ENCODE data around the gene MEI1.
"Not testable (repeated sequence)": the region's sequence is repeated elsewhere in the genome, so short reads cannot be mapped to it uniquely, and the experiment has no call there.

The MEI1 gene

DNA sequence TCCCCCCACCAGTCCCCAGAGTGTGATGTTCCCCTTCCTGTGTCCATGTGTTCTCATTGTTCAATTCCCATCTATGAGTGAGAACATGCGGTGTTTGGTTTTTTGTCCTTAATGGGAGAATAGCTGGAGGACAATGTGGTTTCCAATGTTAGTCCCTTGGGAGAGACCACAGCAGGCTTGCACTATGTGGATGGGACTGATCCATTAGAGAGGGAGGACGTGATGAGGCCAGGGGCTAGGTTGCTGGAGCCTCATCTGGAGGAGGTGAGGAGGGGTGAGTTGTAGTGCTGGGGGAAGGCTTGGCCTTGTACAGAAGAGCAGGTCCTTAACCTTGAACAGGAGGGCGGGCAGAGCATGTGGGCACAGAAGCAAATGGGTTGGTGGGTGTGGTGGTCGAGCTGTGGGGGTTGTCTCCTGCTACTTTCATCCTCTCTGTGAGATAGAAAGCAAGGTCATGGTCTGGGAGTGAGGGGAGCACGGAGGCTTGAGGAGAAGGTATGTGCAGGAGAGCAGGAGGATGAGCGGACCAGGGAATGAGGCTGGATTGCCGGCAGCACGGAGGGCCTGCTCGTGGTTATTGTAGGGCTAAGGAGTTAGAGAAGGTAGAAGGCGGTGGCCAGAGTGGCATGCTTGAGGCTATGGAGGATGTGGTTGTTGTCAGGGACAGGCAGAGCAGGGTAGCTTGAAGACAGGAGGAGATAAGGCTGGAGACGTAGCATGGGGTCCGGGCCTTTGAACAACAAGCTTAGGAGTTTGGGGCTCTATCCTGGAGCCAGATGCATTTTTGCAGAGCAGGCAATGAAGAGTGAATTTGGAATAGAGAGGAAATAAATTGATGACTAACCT lies 122.4 kb downstream of the MEI1 start:
- DNase-seq (ENCODE audit: low read depth): no peak

DNA sequence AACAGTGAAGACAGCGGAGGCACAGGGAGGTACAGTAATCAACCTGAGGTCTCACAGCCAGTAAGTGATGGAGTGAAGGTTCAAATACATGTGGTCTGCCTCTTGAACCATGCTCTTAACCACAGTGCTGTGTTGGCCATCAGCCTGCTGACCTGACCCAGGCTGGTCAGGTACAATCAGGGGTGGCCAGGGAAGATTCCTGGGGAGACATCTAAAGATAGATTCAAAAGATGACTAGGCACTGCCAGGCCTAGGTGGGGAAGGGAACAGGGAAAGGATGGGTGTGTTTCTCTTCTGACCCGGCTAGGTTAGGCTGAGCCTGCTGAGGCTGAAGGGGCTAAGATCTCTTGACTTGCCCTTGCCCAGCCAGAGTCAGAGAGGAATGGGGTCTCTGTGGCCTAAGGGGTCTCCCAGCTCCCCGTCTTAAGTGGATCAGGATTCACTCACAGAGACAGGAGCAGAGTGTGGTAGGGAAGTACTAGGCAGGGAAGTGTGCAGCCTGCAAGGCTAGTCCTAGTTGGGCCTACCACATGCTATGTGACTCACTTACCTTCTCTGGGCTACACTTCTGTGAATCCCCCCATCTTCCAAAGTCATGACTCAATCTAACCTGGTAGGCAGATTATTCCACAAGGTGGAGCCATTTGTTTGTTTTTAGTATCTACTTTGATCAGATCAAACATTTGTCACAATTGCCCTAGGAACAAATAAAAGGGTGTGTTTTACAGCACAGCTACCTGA lies 123.2 kb downstream of the MEI1 start:
- DNase-seq (ENCODE audit: low read depth): no peak

DNA sequence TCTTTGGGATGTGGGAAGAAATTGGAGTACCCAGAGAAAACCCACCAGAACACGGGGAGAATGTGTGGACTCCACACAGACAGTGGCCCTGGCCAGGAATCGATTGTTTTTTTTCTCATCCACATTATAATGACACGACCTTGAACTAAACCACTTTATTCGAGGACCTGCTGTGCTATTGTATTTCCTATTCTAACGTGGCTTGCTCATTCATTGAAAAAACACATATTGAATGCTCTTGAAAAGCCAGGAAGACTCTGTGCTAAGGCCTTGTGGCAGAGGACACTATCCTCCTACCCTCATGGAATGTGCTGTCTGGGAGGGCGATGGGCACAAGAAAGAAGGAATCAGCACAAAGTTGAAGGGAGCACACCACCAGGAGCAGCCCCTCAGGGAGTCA lies 124.5 kb downstream of the MEI1 start:
- no peak for DNase-seq (ENCODE audit: low read depth)

DNA sequence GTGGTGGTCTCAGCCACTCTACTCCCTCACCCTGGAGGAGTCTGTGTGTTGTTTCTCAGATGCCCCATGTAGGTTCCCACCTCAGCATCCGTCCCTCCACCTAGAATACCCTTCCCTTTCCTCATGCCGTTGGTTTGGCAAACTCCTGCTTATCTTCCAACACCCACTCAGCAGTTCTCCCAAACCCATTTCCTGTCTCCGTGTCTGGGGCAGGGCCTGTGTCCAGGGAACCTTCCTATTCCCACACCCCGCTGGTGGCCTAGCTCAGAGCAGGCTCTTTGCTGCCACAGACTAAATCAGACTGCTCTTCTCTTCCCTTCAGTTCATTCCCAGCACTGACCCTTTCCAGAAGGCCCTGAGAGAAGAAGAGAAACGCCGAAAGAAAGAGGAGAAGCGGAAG lies 126.1 kb downstream of the MEI1 start:
- no peak for DNase-seq (ENCODE audit: low read depth)

DNA sequence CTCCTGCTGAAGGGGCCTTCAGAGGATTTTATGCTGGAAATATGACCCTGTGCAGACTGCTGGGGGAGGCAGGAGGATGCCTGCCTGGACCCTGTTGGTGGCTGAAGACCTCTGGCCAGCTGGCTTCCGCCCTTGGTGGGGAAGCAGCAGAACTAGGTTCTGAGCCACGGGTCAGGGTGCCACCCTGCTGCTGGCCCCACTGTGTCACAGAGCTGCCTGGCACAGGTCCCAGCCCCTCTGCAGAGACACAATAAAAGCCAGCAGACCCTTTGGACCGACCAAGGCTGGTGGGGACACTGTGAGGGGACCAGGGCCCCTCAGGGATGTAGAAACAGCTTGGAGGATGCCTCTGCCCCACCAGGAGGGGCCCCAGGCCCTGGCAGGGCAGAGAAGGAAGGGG lies 126.7 kb downstream of the MEI1 start:
- DNase-seq (ENCODE audit: low read depth): no peak

DNA sequence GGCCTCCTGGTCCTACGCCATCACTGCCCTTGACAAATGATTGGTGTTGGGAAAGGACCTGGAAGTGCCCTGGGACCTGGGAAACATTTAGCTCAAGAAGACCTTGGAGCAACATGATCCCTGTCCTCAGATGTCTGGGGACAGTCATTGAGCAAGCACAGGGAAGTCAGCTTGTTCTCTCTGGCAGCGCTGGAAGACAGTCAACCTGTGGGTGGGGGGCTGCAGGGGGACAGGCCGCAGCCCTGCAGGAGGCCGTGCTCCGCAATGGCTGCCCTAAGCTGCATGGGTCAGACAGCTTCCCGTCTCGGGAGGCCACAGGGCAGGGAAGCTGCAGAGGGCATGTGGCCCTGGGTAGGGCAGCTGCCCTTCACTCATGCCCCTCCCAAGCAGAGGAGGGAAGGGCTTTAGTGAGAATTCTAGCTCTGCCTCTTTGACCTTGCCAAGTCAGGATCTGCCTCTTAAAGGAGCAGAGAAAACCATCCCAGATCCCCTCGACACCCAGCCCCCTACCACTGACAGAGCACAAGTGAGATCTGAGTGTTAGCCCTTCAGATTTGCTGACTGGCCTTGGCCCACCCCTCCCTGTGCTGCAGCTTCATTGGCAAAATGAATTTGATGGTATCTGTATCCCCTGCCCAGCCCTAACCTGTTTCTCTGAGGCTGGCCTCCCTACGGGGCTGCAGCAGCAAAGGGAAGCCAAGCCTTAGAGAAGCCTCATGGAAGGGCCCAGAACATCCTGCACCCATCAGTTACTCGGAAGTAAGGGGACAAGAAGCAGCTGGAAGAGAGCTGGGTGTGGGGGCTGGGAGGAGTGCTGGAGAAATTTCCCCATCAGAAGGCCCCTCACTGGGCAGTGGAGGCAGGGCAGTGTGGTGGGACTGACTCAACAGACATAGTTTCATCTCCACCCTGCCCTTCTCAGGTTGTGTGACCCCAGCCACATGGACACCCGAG lies 127.4 kb downstream of the MEI1 start:
- DNase-seq (ENCODE audit: low read depth): no peak

DNA sequence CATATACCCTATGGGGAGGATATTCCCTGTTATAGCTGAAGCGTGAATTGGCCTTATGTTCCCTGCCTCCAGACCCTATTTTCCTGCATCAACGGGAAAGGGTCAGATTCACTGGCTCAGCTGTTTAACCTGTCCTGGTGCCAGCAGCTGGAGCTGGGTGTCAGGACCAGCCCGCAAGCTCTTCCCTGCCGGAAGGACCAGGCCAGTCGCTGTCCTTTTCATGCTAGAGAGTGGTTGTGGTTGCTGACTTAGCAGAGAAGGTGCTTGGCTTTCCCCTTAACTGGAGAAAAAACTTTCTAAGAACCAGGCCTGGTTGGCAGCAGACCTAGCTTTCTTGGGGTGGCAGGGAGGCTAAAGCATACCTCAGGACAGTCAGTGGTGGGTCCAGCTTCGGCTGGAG lies 128.4 kb downstream of the MEI1 start:
- no peak for DNase-seq (ENCODE audit: low read depth)

DNA sequence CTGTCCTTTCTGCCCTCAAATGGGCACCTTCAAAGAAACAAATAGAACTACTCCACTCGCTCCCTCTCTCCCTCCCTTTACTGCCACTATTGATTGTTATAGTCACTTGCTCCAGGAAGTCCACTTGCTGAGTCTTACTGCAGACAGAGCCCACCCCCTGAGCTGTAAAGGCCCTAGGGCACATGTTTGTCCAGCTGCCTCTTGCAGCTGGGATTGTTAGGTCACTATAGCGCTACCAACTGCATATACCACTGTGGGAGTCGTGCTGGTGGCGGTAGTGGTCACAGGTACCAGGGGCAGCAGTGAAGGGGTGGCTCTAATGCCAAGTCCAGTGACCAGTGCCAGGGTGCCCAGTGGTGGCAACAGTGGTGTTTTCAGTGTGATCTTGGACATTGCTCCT lies 129.2 kb downstream of the MEI1 start:
- no peak for DNase-seq (ENCODE audit: low read depth)

DNA sequence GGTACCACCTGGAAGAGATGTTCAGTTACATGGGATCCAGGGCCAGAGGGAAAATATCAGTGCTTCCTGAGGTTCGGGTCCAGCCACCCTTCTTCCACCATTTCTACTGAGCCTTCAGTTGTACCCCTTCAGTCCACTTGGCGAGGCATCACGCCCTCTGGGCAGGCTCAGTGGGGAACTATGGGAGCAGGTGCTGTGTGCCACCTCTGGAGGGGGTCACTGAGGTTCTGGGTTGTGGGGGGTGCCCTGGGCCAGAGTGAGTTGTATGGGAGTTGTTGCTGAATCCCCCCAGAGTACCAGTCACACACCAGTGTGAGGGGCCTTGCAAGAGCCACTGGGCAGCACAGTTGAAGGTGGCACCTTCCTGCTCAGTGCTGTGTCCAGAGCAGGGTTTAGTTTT lies 130.9 kb downstream of the MEI1 start:
- no peak for DNase-seq (ENCODE audit: low read depth)

DNA sequence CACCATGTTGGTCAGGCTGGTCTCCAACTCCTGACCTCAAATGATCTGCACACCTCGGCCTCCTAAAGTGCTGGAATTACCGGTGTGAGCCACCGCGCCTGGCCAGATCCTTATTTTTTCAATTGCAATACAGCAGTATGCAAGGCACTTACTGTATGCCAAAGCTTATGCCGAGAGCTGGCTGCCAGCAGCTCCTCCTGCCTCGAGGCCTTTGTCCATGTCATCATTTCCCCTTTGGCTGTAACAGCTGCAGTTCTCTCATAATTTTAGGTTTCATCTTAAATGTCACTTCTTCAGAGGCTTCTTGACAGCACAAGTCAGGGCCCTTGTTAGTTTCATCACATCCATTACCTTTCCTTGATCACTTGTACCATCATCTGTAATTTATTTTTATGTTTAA lies 132.1 kb downstream of the MEI1 start:
- DNase-seq (ENCODE audit: low read depth): no peak

DNA sequence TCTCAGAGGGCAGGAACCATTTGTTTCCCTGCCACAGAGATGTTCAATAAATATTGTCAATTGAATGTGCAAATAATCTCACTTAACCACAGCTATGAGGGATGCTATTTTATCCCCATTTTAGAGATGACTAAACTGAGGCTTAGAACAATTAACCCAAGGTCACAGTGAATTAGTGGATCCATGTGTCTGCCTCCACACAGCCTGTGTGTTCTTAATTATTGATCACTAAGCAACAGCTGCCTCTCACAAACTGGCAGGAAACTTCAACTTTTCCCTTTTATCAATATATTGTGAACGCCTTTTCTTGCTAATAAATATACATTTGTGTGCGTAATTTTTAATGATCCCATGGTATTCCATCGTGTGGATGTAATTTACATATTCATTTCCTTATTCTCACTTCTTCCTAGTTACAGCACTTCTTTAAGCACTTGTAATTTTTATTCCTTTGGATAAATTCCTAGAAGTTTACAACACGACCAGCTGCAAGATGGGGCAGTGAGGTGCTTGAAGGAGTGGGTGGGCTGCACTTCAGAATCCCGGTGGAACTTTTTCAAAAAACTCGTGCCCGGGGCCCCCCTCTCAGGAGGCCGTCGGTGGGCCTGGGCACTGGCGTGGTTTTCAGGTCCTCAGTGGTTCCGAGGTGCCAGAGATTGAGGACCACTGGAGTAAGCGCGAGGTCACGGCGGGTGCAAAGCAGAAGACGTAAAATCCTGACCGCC lies 132.7 kb downstream of the MEI1 start:
- DNase-seq (ENCODE audit: low read depth): no peak

DNA sequence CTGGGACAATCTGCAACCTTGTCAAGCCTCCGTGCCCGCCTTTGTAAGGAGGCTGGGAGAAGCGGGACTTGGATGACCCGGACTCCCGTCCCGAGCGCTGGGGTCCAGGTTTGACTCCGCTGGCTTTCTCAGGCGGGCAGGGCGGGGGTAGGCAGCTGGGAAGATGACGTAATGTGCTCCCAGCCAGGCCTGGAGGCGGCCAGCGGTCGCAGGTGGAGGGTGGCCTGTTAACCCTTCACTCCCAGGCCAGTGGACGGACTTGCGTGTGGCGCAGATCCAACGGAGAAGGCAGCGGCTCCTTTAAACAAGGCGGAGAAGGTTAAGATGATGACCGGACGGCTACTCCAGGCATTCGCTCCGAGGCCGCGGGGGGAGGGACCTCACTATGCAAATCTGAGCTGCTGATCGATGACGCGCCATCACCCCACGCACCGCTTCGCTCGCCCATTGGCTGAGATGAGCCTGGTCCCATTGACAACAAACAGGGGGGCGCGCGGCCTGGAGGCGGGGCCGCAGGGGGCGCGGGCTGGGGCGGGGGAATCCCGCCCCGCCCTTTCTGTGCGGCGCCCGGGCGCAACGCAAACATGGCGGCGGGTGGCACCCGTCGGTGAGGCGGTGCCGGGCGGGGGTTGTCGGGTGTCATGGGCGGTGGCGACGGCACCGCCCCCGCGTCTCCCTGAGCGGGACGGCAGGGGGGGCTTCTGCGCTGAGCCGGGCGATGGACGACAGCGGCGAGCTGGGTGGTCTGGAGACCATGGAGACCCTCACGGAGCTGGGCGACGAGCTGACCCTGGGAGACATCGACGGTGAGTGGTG lies 133.5 kb downstream of the MEI1 start, which contains the start of gene SREBF2:
Gene SREBF2 (plus strand): TSS at position 553 of the 816 bp plus-strand sequence. CDS start 166 bp downstream, at position 719.
- peak; percentile 98 for DNase-seq (ENCODE audit: low read depth)

DNA sequence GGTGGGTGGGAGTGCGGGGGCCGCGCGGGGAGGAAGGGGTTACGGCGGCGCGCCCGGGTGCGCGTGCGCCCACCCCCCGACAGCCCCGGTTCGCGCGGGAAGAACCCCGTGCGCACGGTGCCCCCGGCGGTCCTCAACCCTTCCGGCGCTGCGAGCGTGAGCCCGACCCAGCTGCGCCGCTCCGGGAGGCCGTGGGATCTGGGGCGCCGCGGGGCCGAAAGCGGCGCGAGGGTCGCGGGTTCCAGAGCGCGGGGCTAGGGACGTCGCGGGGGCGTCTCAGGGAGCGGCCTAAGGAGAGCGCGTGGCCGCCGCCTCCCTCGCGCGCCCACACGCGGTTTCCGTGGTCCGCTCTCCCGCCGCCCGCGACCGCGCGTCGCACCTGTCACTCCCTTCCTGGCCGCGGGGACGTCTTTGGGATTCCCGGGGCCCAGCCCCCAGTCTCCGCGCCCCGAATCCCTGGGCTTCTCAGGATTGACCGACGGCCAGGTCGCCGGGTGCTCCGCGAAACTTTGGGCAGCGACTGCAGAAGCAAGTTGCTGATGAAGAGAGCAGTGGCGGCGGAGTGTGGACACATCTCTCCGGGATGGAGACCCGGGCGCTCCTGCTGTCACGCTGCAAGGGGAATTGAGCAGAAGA lies 134.2 kb downstream of the MEI1 start:
- DNase-seq (ENCODE audit: low read depth): no peak

DNA sequence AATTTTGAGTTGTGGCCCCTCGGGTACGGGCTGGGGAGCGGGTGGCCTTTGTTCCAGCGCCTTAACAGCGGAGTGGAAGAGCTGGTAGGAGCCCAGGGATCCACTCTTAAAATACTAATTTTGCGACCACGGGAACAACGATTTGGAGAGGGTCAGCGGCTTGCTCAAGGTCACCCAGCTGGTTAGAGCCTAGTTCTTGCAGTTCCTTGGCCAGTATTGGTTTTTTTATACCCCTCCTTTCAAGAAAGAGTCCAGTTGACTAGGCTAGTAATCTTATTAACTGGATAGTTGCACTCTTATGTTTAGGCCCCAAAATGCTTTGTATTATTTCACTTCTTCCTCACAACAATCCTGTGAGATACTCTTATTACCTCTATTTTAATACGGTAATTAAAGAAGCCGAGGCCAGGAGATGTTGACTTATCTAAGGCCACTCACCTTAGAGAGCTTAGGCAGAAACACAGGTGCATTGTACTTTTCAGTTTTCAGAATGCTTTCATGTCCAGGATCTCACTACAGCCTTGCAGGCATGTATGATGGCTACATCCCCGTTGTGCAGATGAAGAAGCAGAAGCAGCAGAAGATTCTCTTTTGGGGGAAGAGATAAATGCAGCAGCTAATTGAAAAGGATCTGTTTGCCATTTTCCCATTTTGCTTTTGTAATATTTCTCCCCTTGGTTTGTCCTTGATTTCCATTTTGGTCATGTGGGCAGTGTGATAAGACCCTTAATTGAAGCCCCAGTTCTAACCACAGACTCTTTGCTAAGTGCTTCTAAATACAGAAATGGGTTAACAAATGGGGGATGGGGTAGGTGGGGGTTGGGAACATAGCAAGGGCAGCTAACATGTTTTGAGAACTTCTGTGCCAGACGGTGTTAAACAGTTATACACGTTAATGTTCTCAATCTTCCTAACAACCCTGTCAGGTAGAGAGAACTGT lies 135.0 kb downstream of the MEI1 start:
- no peak for DNase-seq (ENCODE audit: low read depth)

DNA sequence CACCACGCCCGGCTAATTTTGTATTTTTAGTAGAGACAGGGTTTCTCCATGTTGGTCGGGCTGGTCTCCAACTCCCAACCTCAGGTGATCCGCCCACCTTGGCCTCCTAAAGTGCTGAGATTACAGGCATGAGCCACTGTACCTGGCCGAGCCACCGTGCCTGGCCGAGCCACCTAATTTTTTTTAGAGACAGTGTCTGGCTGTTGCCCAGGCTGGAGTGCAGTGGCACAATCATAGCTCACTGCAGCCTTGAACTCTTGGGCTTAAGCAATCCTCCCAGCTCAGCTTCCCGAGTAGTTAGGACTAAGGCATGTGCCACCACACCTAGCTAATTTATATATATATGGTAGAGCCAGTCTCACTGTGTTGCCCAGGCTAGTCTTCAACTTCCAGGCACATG lies 136.2 kb downstream of the MEI1 start:
- not testable (repeated sequence) for DNase-seq (ENCODE audit: low read depth)

DNA sequence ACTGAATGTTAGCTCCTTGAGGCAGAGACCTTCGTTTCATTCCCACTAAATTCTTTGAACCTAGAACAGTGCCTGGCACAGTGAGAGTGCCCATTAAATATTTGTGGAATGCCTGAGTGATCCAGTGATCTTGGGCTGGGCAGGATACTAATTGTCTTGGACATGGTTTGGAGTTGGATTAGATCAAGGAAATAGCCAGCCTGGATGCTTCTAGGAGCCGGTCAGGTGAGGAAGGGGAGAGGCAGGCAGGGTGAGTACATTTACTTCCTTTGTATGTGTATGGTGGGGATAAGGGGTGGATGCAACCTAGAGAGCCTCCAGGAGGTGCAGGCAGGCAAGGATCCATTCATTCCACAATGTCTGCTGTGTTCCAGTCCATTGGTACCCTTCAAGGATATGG lies 137.2 kb downstream of the MEI1 start:
- DNase-seq (ENCODE audit: low read depth): no peak

DNA sequence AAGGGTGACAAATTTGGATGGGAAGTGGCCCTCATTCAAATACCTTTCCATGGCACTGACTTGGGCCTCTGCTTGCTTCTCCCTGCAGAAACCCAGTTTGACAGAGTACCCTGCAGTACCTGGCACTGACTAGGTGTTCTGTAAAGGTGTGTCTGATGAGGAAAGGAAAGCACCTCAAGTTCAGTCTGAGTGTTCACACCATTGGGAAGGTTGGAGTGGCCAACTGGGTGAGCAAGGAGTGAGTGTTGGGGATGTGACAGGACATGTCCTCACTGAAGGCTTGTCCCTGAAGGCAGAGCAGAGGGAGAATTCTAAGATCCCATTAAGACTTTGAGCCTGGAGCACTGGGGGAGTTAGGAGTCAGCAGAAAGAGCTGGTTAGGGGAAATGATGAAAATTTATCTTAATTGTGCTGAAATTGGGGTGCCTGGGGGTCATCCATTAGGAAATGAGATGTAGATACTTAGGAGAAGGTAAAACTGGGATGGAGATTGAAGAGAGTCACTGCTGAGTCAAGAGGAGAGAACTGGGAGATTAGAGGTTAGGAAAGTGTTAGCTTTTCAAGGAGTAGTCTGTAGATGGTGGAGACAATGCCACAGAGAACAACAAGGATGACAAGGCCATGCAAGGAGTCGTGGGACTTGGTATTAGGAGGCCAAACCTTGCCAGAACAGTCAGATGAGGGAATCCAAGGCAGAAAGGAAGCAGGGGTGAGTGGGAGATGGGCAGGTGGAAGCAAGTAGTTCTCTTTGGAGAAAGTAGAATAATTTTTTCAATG lies 139.7 kb downstream of the MEI1 start:
- no peak for DNase-seq (ENCODE audit: low read depth)

DNA sequence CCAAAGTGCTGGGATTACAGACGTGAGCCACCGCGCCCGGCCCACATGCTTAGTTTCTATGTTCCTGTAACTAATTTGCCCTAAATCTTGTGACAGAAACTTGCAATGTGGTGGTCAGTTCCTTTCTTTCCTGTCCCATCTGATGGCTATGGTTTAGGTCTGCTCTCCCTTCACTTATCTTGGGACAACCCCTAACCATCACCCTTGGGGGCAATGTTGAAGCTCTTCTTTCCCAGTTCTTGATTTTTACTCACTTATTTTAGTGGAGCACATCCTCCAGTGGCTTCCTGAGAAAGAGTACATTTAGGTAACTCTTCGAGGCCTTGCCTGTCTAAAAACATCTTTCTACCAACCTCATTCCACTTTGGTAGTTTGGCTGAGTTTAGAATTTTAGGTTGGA lies 140.9 kb downstream of the MEI1 start:
- no peak for DNase-seq (ENCODE audit: low read depth)
